GM23248 (cell line): ENCODE measurements around the gene FRMD1. TPM values are rescaled to one million over a fixed set of nuclear protein-coding genes. Genes with fewer than 3 reads are reported as not detected.

Experiments
- DNase-seq: peaks from one replicate; pipeline ENCODE4 v3.0.0-alpha.2; 2015
- H2AFZ ChIP-seq: fragments of 200-600 bp; sonication (generic); 2 replicates; pipeline ENCODE4 v1.6.1; 2016; ENCODE audit warnings: antibody characterized with exemption
- H3F3A ChIP-seq: fragments of 200-600 bp; sonication (generic); 2 replicates; pipeline ENCODE4 v1.6.1; 2016; ENCODE audit warnings: mild to moderate bottlenecking, antibody characterized with exemption, mixed run types; ENCODE audit not compliant: insufficient read depth
- H3K27ac ChIP-seq: fragments of 200-600 bp; sonication (generic); 2 replicates; pipeline ENCODE4 v1.5.1; 2016; ENCODE audit warnings: mild to moderate bottlenecking
- H3K27me3 ChIP-seq: fragments of 200-600 bp; sonication (generic); replicated peaks from 2 replicates; pipeline ENCODE4 v1.6.1; 2016; ENCODE audit warnings: mild to moderate bottlenecking; ENCODE audit not compliant: insufficient read depth
- H3K36me3 ChIP-seq: fragments of 200-600 bp; sonication (generic); 2 replicates; pipeline ENCODE4 v1.6.1; 2016; ENCODE audit warnings: low read depth, mild to moderate bottlenecking
- H3K4me1 ChIP-seq: fragments of 200-600 bp; sonication (generic); 2 replicates; pipeline ENCODE4 v1.6.1; 2016; ENCODE audit warnings: mild to moderate bottlenecking; ENCODE audit not compliant: insufficient read depth
- H3K4me2 ChIP-seq: fragments of 200-600 bp; sonication (generic); one replicate; pipeline ENCODE4 v1.6.1; 2016; ENCODE audit warnings: mild to moderate bottlenecking; ENCODE audit not compliant: unreplicated experiment
- H3K4me3 ChIP-seq: fragments of 200-600 bp; sonication (generic); 2 replicates; pipeline ENCODE4 v1.5.1; 2016; ENCODE audit warnings: mild to moderate bottlenecking
- H3K79me2 ChIP-seq: fragments of 200-600 bp; sonication (generic); 2 replicates; pipeline ENCODE4 v1.6.1; 2016; ENCODE audit warnings: mild to moderate bottlenecking; ENCODE audit not compliant: insufficient read depth
- H3K9ac ChIP-seq: fragments of 200-600 bp; sonication (generic); 2 replicates; pipeline ENCODE4 v1.6.1; 2016; ENCODE audit warnings: mild to moderate bottlenecking
- H3K9me2 ChIP-seq: fragments of 200-600 bp; sonication (generic); 2 replicates; pipeline ENCODE4 v1.6.1; 2016; ENCODE audit warnings: mixed run types, mild to moderate bottlenecking, moderate library complexity; ENCODE audit not compliant: insufficient read depth
- H3K9me3 ChIP-seq: fragments of 200-600 bp; sonication (generic); one replicate; pipeline ENCODE4 v1.6.1; 2017; ENCODE audit warnings: low read depth
- H4K20me1 ChIP-seq: fragments of 200-600 bp; sonication (generic); 2 replicates; pipeline ENCODE4 v1.6.0; 2016; ENCODE audit not compliant: insufficient read depth
- EZH2 ChIP-seq: fragments of 200-600 bp; sonication (generic); IDR thresholded peaks from 2 replicates; pipeline ENCODE4 v1.6.1; 2018; ENCODE audit warnings: antibody characterized with exemption, mild to moderate bottlenecking; ENCODE audit not compliant: insufficient read depth, poor library complexity, severe bottlenecking
- EZH2phosphoT487 ChIP-seq: fragments of 200-600 bp; sonication (generic); IDR thresholded peaks from 2 replicates; pipeline ENCODE4 v1.6.1; 2018; ENCODE audit warnings: antibody characterized with exemption, moderate library complexity, mild to moderate bottlenecking, low read depth; ENCODE audit not compliant: insufficient read depth
- WGBS, 2 experiments: methylation state at CpG; one replicate each; pipeline ENCODE4 v1.1.6; 2015 to 2017; ENCODE audit warnings: low lambda C conversion rate in 2 of 2, low coverage in 1 of 2; ENCODE audit errors: missing lambda C conversion rate in 2 of 2; 5-methylcytosine and 5-hydroxymethylcytosine counted together
- in situ Hi-C: fragments of 300-500 bp; cut with MboI; formaldehyde crosslinking; loops from 2 replicates; pipeline ENCODE4 v1.15.0; 2020
- polyA plus RNA-seq: library from polyadenylated mRNA; unstranded; fragments of >200 nt; fragmentation: Nextera tagmentation; extraction: Ambion mirVana; gene quantifications from 2 replicates; pipeline ENCODE4 v1.2.1, GENCODE V29; 2016
- total RNA-seq: library from RNA; depleted of rRNA; stranded (reverse); fragments of >200 nt; shearing (Covaris generic); gene quantifications from 2 replicates; pipeline ENCODE4 v1.2.3, GENCODE V29; 2014

Gene FRMD1
- total and polyA plus RNA-seq, 2 experiments from 2014 or later = not detected

DNA sequence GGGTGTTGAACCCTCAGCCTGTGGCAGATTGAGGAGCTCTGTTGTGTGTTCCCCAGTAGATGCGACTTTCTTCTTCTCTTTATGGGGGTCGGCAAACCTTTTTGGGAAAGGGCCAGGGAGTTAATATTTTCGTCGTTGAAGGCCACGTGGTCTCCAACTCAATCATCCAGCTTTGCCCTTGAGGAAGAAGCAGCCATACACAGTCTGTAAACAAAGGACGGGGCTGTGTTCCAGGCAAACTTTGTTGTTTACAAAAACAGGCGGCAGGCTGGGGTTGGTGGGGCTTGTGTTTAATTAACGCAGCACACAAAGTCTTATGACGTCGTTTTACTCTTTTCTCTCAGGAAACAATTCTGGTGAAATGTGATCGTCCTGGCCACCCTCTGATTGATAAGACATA lies 61.4 kb downstream of the FRMD1 start:
- no peak overlapping the region for H2AFZ ChIP-seq
- H3K9me2 ChIP-seq = no peaks in the 10 kb centered on the region
- DNase-seq = no peak
- no peak overlapping the region for H3K9ac ChIP-seq
- H3K4me2 ChIP-seq = no peak overlapping the region
- H3K27me3 ChIP-seq = peaks cover 27% of the 10 kb centered on the region
- WGBS, 2 experiments = 47 to 49% methylated on average over 11 of the region's 11 CpGs
- no peak overlapping the region for H3K4me3 ChIP-seq
- in situ Hi-C loops = no loop called here
- H3K27ac ChIP-seq = no peak overlapping the region
- H3K4me1 ChIP-seq = no peaks in the 10 kb centered on the region
- H3K79me2 ChIP-seq = no peaks in the 10 kb centered on the region
- no peaks in the 10 kb centered on the region for H3K36me3 ChIP-seq
- H3K9me3 ChIP-seq = no peaks in the 10 kb centered on the region
- TF ChIP-seq EZH2phosphoT487 (no peak), EZH2 (no peak)
- no peaks in the 10 kb centered on the region for H4K20me1 ChIP-seq
- no peaks in the 10 kb centered on the region for H3F3A ChIP-seq

DNA sequence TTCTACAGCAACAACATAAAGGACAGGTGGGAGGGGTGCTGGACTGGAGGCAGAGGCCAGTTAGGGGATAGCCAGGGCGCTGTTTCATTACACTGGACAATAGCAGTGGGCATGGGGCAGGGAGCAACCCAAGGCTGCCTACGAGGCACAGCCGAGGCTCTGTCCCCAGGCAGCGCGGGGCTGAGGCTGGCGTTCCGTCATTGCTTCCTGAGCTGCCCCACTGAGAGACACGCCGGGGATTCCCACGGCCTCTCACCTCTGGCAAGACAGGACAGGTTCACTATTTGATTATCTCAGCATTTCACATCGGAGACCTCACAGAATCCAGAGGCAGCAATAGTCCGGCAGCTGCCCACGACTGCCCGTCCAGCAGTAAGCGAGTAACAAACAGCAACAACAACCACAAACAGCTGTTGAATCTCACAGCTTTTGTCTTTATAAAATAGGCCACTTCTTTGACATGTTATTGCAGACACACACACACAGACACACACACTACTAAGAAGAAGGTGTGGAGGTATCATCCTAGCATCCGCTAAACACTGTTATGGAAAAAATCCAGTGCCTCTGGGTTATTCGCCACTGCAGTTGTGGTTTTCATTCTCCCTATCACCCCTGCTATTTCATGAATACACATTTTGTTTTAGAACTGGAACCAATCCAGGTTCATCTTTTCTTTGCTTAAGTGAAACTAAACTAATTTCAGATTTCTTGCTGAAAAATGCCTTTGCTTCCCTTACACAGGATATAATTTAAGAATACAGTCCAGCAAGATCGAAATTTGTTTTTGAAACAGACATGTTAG lies 62.1 kb downstream of the FRMD1 start:
- no peak overlapping the region for H3K27ac ChIP-seq
- 75 to 81% methylated on average over 18 of the region's 18 CpGs for WGBS, 2 experiments
- no peak overlapping the region for H3K9ac ChIP-seq
- no peaks in the 10 kb centered on the region for H3K9me2 ChIP-seq
- DNase-seq = no peak
- no peaks in the 10 kb centered on the region for H3F3A ChIP-seq
- no peak overlapping the region for H3K4me2 ChIP-seq
- H3K4me1 ChIP-seq = no peaks in the 10 kb centered on the region
- H3K36me3 ChIP-seq = no peaks in the 10 kb centered on the region
- TF ChIP-seq EZH2phosphoT487 = no peak
- no peak for TF ChIP-seq EZH2
- no peak overlapping the region for H2AFZ ChIP-seq
- no peaks in the 10 kb centered on the region for H4K20me1 ChIP-seq
- H3K79me2 ChIP-seq = no peaks in the 10 kb centered on the region
- peaks cover 27% of the 10 kb centered on the region for H3K27me3 ChIP-seq
- H3K4me3 ChIP-seq = no peak overlapping the region
- in situ Hi-C loops = no loop called here
- H3K9me3 ChIP-seq = peaks cover under 1% of the 10 kb centered on the region

DNA sequence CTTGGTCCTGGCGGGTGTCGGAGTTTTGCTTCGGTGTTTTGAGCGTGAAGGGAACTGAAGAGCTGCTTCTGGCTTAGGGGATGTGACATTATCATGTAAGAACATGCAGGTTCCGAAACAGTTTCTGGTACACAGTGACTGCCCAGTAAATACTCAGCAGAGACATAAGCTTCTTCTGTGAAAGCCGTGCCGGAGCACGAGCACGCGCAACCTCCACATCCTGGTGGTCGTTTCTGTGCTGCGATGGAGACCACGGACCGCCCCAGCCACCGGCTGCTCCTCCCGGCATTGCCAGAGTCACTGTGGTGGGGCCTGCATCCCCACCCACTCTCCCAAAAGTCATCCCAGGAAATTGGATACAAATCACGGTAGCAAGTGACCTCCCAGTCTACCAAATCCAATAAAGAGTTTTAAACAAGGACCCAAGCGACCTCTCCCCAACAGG lies 62.8 kb downstream of the FRMD1 start:
- H3K9me2 ChIP-seq = no peaks in the 10 kb centered on the region
- TF ChIP-seq EZH2 (no peak), EZH2phosphoT487 (no peak)
- no peaks in the 10 kb centered on the region for H3F3A ChIP-seq
- H3K9ac ChIP-seq = no peak overlapping the region
- H3K27ac ChIP-seq = no peak overlapping the region
- H3K79me2 ChIP-seq = no peaks in the 10 kb centered on the region
- no peaks in the 10 kb centered on the region for H3K4me1 ChIP-seq
- 85% methylated on average over 18 of the region's 18 CpGs for WGBS, 2 experiments
- peaks cover 27% of the 10 kb centered on the region for H3K27me3 ChIP-seq
- H3K4me3 ChIP-seq = no peak overlapping the region
- no peak overlapping the region for H2AFZ ChIP-seq
- H4K20me1 ChIP-seq = no peaks in the 10 kb centered on the region
- peaks cover 8% of the 10 kb centered on the region for H3K9me3 ChIP-seq
- H3K4me2 ChIP-seq = no peak overlapping the region
- DNase-seq = no peak
- no peaks in the 10 kb centered on the region for H3K36me3 ChIP-seq
- in situ Hi-C loops = no loop called here

DNA sequence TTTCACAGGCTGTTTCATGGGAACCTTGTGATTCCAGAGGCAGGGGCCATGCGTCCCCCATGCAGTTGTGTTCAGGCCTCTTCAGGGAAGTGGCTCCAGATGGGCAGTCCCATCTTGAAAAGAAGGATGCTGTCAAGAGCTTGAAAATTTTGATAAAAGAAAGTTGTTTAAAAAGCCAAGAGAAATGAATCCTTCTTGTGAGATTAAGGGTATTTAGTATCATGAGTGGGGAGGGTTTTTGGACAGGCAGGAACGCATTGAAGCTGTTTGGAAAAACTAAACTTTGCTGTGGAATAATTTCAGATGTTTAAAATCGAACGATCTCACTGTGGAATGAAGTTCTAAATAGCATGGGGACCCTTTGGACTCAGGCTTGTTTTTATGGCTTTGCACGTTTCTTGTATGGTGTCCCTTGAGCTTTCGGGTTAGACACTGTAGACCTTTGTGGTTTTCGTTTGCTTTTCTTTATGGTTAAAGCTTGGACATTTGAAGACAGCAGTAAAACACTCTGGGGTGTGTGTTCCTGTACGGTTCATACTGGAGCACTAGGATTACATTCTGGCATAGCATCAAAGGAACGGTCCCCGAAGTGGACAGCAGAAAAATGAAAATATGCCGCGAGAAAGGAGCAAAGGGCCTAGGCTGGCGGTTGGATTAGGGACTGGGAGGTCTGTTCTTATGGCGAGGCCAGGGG lies 63.4 kb downstream of the FRMD1 start:
- H4K20me1 ChIP-seq = no peaks in the 10 kb centered on the region
- H3K27me3 ChIP-seq = peaks cover 27% of the 10 kb centered on the region
- no peak for DNase-seq
- no peak overlapping the region for H3K27ac ChIP-seq
- in situ Hi-C loops = no loop called here
- H3K79me2 ChIP-seq = no peaks in the 10 kb centered on the region
- no peak overlapping the region for H3K4me2 ChIP-seq
- no peaks in the 10 kb centered on the region for H3F3A ChIP-seq
- H3K4me1 ChIP-seq = no peaks in the 10 kb centered on the region
- H3K9me3 ChIP-seq = peaks cover 8% of the 10 kb centered on the region
- H3K9ac ChIP-seq = no peak overlapping the region
- no peaks in the 10 kb centered on the region for H3K36me3 ChIP-seq
- no peak for TF ChIP-seq EZH2phosphoT487
- no peak for TF ChIP-seq EZH2
- H3K9me2 ChIP-seq = no peaks in the 10 kb centered on the region
- H2AFZ ChIP-seq = no peak overlapping the region
- 72 to 74% methylated on average over 14 of the region's 14 CpGs for WGBS, 2 experiments
- H3K4me3 ChIP-seq = no peak overlapping the region
